Neutrophil (primary cell): ENCODE results near the gene RNU2-1.
A peak's percentile ranks its signal among the peaks of the same experiment; 100 is the strongest.
"Not testable (repeated sequence)": the region's sequence is repeated elsewhere in the genome, so short reads cannot be mapped to it uniquely, and the experiment has no call there.

Experiments
- H3K27ac ChIP-seq: fragments of 200-600 bp; sonication (generic); 2 replicates; pipeline ENCODE4 v1.5.1; 2016; ENCODE audit warnings: mild to moderate bottlenecking, moderate library complexity
- H3K27me3 ChIP-seq: fragments of 200-600 bp; sonication (generic); 2 replicates; pipeline ENCODE4 v1.6.0; 2016; ENCODE audit warnings: mild to moderate bottlenecking
- H3K36me3 ChIP-seq: fragments of 200-600 bp; sonication (generic); 2 replicates; pipeline ENCODE4 v1.5.1; 2017
- H3K4me1 ChIP-seq, 2 experiments: fragments of 200-600 bp in 1 of 2; sonication (generic) in 1 of 2; 1 replicate in 1 of 2; 2 replicates in 1 of 2; pipeline versions ENCODE4 v1.5.1 to v1.6.1; 2013 to 2016; ENCODE audit warnings: low read depth in 1 of 2, low read length in 1 of 2, mild to moderate bottlenecking in 1 of 2, moderate library complexity in 1 of 2; ENCODE audit not compliant: control insufficient read depth in 1 of 2, insufficient read depth in 1 of 2
- H3K4me3 ChIP-seq, 2 experiments: fragments of 200-600 bp in 1 of 2; sonication (generic) in 1 of 2; 1 replicate in 1 of 2; 2 replicates in 1 of 2; pipeline ENCODE4 v1.5.1; 2013 to 2016; ENCODE audit warnings: low read depth in 1 of 2, low read length in 1 of 2, mild to moderate bottlenecking in 1 of 2, moderate library complexity in 1 of 2
- H3K9me3 ChIP-seq: fragments of 200-600 bp; sonication (generic); 2 replicates; pipeline ENCODE4 v1.5.1; 2016
- TF ChIP-seq, protein P1 (sequence below): fragments of 200-600 bp; sonication (generic); IDR thresholded peaks from 2 replicates; pipeline ENCODE4 v1.5.1; 2016; ENCODE audit warnings: antibody characterized with exemption

RNU2-1 gene

DNA sequence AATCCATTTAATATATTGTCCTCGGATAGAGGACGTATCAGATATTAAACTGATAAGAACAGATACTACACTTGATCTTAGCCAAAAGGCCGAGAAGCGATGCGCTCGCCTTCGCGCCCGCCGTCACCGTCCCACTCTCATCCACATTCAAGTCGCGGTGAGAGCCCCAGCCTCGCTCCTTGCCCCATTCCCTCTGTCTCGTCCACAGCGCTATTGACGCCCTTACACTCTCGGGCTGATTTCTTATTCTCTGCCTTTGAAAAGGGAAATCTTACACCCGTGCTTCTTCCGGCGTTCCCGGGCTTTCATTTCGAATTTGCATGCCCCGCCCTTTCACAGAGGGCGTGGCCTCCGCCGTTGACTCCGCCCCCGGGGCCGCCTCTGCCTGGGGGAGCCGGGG lies at the start of gene RNU2-1:
Gene RNU2-1, minus strand, starts transcription at position 101 of the 400 bp plus-strand sequence.
- not testable (repeated sequence) for H3K4me1 ChIP-seq, H3K36me3 ChIP-seq, H3K27ac ChIP-seq, H3K27me3 ChIP-seq, H3K4me3 ChIP-seq, H3K9me3 ChIP-seq

DNA sequence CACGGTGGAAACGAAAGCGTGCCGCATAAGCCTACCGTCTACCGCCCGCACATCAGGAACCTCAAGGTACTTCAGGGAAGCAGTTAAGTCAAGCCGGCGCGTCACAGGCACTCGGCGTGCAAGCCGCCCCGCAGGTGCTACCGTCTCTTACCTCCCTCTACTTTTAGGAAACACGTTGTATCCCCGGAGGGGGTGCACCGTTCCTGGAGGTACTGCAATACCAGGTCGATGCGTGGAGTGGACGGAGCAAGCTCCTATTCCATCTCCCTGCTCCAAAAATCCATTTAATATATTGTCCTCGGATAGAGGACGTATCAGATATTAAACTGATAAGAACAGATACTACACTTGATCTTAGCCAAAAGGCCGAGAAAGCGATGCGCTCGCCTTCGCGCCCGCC lies 39.1 kb upstream of the RNU2-1 start:
- H3K27ac ChIP-seq, H3K9me3 ChIP-seq, H3K27me3 ChIP-seq, H3K36me3 ChIP-seq, H3K4me3 ChIP-seq, H3K4me1 ChIP-seq: not testable (repeated sequence)

GRCh38 chr17:43272483-43272882 lies 38.7 kb upstream of the RNU2-1 start:
- not testable (repeated sequence) for H3K36me3 ChIP-seq, H3K27me3 ChIP-seq, H3K9me3 ChIP-seq, H3K27ac ChIP-seq, H3K4me1 ChIP-seq, H3K4me3 ChIP-seq

DNA sequence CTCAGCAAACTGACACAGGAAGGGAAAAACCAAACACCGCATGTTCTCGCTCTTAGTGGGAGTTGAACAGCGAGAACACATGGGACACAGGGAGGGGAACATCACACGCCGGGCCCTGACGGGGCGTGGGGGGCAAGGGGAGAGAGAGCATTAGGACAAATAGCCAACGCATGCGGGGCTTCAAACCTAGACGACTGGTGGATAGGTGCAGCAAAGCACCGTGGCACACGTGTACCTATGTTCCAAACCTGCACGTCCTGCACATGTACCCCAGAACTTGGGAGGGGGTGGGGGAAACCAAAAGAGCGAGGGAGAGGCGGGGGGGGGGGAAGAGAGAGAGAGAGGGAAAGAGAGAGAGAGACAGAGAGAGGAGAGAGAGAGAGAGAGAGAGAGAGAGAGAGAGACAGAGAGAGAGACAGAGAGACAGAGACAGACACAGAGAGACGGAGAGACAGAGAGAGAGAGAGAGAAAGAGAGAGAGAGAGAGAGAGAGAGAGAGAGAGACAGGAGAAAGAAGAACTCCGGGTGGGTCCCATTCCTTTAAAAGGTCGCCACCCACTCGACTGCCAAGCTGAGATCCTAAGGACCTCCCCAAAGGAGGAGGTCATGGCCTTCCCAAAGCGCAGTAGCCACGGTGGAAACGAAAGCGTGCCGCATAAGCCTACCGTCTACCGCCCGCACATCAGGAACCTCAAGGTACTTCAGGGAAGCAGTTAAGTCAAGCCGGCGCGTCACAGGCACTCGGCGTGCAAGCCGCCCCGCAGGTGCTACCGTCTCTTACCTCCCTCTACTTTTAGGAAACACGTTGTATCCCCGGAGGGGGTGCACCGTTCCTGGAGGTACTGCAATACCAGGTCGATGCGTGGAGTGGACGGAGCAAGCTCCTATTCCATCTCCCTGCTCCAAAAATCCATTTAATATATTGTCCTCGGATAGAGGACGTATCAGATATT lies 37.1 kb upstream of the RNU2-1 start:
- not testable (repeated sequence) for H3K4me3 ChIP-seq, H3K27me3 ChIP-seq, H3K36me3 ChIP-seq, H3K9me3 ChIP-seq, H3K27ac ChIP-seq, H3K4me1 ChIP-seq

DNA sequence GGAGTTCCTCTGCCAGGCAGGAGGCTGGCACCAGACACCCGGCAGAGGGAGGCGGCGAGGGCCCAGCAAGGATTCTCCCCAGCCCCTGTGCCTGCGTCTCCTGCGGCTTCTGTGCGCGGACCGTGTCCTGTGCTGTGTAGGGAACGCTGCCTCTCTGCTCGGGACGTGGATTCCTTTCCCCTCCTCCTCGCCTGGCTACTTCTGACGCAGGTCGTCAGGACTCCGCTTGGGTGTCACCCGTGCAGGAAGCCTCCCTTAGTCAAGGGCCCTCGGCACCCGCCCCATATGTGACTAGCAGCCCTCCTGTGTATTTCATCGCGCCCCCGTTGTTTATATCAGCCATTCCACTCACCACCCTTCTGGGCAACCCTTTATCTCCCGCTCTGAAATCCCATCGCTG lies 12.7 kb upstream of the RNU2-1 start:
- not testable (repeated sequence) for H3K27me3 ChIP-seq, H3K9me3 ChIP-seq, H3K36me3 ChIP-seq, H3K4me3 ChIP-seq, H3K4me1 ChIP-seq, H3K27ac ChIP-seq

GRCh38 chr17:43240596-43241352 lies 7.0 kb upstream of the RNU2-1 start:
- not testable (repeated sequence) for H3K9me3 ChIP-seq, H3K4me3 ChIP-seq, H3K27ac ChIP-seq, H3K4me1 ChIP-seq, H3K36me3 ChIP-seq, H3K27me3 ChIP-seq

DNA sequence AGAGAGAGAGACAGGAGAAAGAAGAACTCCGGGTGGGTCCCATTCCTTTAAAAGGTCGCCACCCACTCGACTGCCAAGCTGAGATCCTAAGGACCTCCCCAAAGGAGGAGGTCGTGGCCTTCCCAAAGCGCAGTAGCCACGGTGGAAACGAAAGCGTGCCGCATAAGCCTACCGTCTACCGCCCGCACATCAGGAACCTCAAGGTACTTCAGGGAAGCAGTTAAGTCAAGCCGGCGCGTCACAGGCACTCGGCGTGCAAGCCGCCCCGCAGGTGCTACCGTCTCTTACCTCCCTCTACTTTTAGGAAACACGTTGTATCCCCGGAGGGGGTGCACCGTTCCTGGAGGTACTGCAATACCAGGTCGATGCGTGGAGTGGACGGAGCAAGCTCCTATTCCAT lies 5.8 kb upstream of the RNU2-1 start:
- not testable (repeated sequence) for H3K9me3 ChIP-seq, H3K36me3 ChIP-seq, H3K27me3 ChIP-seq, H3K4me1 ChIP-seq, H3K27ac ChIP-seq, H3K4me3 ChIP-seq

DNA sequence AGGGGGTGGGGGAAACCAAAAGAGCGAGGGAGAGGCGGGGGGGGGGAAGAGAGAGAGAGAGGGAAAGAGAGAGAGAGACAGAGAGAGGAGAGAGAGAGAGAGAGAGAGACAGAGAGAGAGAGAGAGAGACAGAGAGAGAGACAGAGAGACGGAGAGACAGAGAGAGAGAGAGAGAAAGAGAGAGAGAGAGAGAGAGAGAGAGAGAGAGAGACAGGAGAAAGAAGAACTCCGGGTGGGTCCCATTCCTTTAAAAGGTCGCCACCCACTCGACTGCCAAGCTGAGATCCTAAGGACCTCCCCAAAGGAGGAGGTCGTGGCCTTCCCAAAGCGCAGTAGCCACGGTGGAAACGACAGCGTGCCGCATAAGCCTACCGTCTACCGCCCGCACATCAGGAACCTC lies 514 bp downstream of the RNU2-1 start:
- H3K4me1 ChIP-seq, H3K27ac ChIP-seq, H3K27me3 ChIP-seq, H3K36me3 ChIP-seq, H3K9me3 ChIP-seq, H3K4me3 ChIP-seq: not testable (repeated sequence)

- TF ChIP-seq, protein P1, sequence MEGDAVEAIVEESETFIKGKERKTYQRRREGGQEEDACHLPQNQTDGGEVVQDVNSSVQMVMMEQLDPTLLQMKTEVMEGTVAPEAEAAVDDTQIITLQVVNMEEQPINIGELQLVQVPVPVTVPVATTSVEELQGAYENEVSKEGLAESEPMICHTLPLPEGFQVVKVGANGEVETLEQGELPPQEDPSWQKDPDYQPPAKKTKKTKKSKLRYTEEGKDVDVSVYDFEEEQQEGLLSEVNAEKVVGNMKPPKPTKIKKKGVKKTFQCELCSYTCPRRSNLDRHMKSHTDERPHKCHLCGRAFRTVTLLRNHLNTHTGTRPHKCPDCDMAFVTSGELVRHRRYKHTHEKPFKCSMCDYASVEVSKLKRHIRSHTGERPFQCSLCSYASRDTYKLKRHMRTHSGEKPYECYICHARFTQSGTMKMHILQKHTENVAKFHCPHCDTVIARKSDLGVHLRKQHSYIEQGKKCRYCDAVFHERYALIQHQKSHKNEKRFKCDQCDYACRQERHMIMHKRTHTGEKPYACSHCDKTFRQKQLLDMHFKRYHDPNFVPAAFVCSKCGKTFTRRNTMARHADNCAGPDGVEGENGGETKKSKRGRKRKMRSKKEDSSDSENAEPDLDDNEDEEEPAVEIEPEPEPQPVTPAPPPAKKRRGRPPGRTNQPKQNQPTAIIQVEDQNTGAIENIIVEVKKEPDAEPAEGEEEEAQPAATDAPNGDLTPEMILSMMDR = peak; percentile 29
- not testable (repeated sequence) for H3K36me3 ChIP-seq, H3K4me1 ChIP-seq, H3K27me3 ChIP-seq, H3K4me3 ChIP-seq, H3K9me3 ChIP-seq
- peak overlapping the region; percentile 0 for H3K27ac ChIP-seq
Measured at GRCh38 chr17:43232021-43232699, 1.6 kb downstream of the RNU2-1 start.

DNA sequence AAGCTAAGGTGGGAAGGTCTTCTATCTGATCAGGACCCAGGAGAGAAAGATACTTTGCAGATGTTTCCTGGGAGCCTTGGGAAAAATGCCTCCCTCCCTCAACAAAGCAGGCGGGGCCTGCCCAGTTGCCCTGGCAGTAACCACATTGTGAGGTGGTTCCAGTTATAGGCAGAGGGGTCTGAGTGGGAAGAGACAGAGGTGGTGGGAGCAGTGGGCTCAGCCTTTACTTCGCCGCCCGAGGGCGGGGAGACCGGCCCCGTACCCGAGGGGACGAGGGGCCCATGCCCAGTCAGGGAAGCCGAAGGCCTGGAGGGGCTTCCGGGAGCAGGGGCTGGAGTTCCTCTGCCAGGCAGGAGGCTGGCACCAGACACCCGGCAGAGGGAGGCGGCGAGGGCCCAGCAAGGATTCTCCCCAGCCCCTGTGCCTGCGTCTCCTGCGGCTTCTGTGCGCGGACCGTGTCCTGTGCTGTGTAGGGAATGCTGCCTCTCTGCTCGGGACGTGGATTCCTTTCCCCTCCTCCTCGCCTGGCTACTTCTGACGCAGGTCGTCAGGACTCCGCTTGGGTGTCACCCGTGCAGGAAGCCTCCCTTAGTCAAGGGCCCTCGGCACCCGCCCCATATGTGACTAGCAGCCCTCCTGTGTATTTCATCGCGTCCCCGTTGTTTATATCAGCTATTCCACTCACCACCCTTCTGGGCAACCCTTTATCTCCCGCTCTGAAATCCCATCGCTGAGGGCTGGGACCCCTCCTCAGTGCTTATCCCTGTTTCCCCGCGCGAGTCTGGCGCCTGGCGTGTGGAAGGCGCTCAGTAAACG lies 2.4 kb downstream of the RNU2-1 start:
- not testable (repeated sequence) for H3K9me3 ChIP-seq, H3K36me3 ChIP-seq, H3K27me3 ChIP-seq, H3K4me1 ChIP-seq, H3K4me3 ChIP-seq
- peak overlapping the region; percentile 0 for H3K27ac ChIP-seq

GRCh38 chr17:43228020-43228782 lies 5.6 kb downstream of the RNU2-1 start, which contains the start of gene CCDC200:
TSS of gene CCDC200 (minus strand) at chr17:43228623. CDS start at chr17:43228554, 69 bp downstream.
- H3K4me3 ChIP-seq, H3K9me3 ChIP-seq, H3K27me3 ChIP-seq, H3K27ac ChIP-seq: not testable (repeated sequence)
- H3K36me3 ChIP-seq = peaks cover 36% of the 10 kb centered on the region
- H3K4me1 ChIP-seq = peaks cover 5 to 12% of the 10 kb centered on the region in 2 experiments
